Lung (tissue), 12 donors: ENCODE data around the gene OSBPL3. TPM values are rescaled to one million over a fixed set of nuclear protein-coding genes. Genes with fewer than 3 reads are reported as not detected.

Source experiments
- ATAC-seq: fragments of 200-7000 bp; cut with Tn5 transposase; one replicate; pipeline ENCODE4 v1.9.1; 2020; ENCODE audit warnings: moderate number of reproducible peaks; ENCODE audit not compliant: insufficient read depth, low FRiP score
- DNase-seq, 3 donors: peaks; one replicate each; pipeline ENCODE4 v3.0.0-alpha.2; 2013 to 2017
- H3K27ac ChIP-seq, 2 donors: one replicate each; pipeline ENCODE4 v1.5.1; 2013; ENCODE audit warnings: mild to moderate bottlenecking in 2 of 2, moderate library complexity in 2 of 2, control low read depth in 1 of 2, inconsistent platforms in 1 of 2, low read depth in 1 of 2, low read length in 1 of 2
- H3K27me3 ChIP-seq, 3 donors: one replicate each; pipeline ENCODE4 v1.5.1; 2013; ENCODE audit warnings: low read length in 2 of 3; ENCODE audit not compliant: control insufficient read depth in 3 of 3, insufficient read depth in 3 of 3
- H3K36me3 ChIP-seq, 4 donors: one replicate each; pipeline ENCODE4 v1.5.1; 2013; ENCODE audit warnings: low read length in 4 of 4, mild to moderate bottlenecking in 1 of 4, moderate library complexity in 1 of 4; ENCODE audit not compliant: control insufficient read depth in 4 of 4, insufficient read depth in 4 of 4
- H3K4me1 ChIP-seq, 5 donors: one replicate each; pipeline ENCODE4 v1.5.1; 2013; ENCODE audit warnings: low read length in 5 of 5, mild to moderate bottlenecking in 2 of 5, moderate library complexity in 1 of 5; ENCODE audit not compliant: control insufficient read depth in 5 of 5, insufficient read depth in 5 of 5
- H3K4me3 ChIP-seq: one replicate; pipeline ENCODE4 v1.5.1; 2013; ENCODE audit warnings: mild to moderate bottlenecking, control low read depth, moderate library complexity
- H3K9ac ChIP-seq, 2 donors: one replicate each; pipeline ENCODE4 v1.5.1; 2013; ENCODE audit warnings: low read length in 2 of 2, control low read depth in 1 of 2; ENCODE audit not compliant: insufficient read depth in 1 of 2
- H3K9me3 ChIP-seq, 4 donors: one replicate each; pipeline ENCODE4 v1.5.1; 2013; ENCODE audit warnings: low read length in 3 of 4, mild to moderate bottlenecking in 1 of 4, moderate library complexity in 1 of 4; ENCODE audit not compliant: control insufficient read depth in 4 of 4, insufficient read depth in 3 of 4
- CTCF ChIP-seq: IDR thresholded peaks from 2 replicates; pipeline ENCODE4 v1.5.1; 2012; ENCODE audit warnings: mild to moderate bottlenecking; ENCODE audit errors: control extremely low read depth, extremely low read depth
- WGBS, 2 donors: extraction: QIAGEN DNeasy Blood & Tissue Kit; methylation state at CpG; one replicate each; pipeline ENCODE4 v1.1.7; 2013; 5-methylcytosine and 5-hydroxymethylcytosine counted together
- polyA plus RNA-seq, 2 donors: library from polyadenylated mRNA; stranded (reverse); fragments of 200-250 nt; gene quantifications; one replicate each; pipeline ENCODE4 v1.2.1, GENCODE V29; 2013
- total RNA-seq, 2 donors: library from RNA; depleted of rRNA in 1 of 2; stranded (reverse); fragments of >200 nt in 1 of 2; gene quantifications; one replicate each; pipeline ENCODE4 v1.2.1, GENCODE V29; 2014 to 2021
- donor health status: control.
- donor health status: control.
- donor health status: Bipolar disorder and iron deficiency.
- donor health status: healthy.
- donor health status: DM: yes; HTN: yes; CAD: no.

OSBPL3 gene
- total and polyA plus RNA-seq, 4 donors, result 8.6 to 32.0 (median 20.4) TPM

- 87 to 89% methylated on average over 3 of the region's 3 CpGs for WGBS, 2 donors
Observed at GRCh38 chr7:24752073-24752800, 227.7 kb downstream of the OSBPL3 start.

DNA sequence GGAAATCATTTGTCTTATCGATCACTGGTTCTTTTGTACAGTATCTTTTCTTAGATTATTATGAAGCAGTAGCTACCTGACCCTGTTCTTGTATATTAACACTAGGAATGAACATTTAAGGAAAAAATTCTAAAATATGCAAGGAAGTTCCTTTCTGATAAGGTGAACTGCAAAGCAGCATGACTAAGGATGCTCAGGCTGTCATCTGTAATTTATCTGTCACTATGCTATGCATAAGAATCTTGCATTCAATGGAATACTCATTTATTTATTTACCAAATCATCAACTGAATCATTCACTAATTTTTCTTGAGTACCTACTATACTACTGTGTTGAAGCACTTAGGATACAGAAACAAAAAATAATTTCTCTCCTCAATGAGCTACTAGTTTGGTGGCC is 228.5 kb downstream of the OSBPL3 start:
- no peaks in the 10 kb centered on the region for H3K9me3 ChIP-seq
- no peak for DNase-seq

More at GRCh38 chr7:24752073-24752800, 227.7 kb downstream of the OSBPL3 start:
- Histone ChIP-seq H3K36me3 (no peaks in the 10 kb centered on the region), H3K4me1 (peaks cover 0 to 3% (median 0%) of the 10 kb centered on the region in 5 donors), H3K27ac (no peak overlapping the region), H3K9ac (no peak overlapping the region), H3K27me3 (peaks cover 0 to 2% (median 0%) of the 10 kb centered on the region in 3 donors), H3K4me3 (no peak overlapping the region), H3K9me3 (no peaks in the 10 kb centered on the region)
- no peak for DNase-seq
- ATAC-seq, result no peak
- no peak for TF ChIP-seq CTCF

DNA sequence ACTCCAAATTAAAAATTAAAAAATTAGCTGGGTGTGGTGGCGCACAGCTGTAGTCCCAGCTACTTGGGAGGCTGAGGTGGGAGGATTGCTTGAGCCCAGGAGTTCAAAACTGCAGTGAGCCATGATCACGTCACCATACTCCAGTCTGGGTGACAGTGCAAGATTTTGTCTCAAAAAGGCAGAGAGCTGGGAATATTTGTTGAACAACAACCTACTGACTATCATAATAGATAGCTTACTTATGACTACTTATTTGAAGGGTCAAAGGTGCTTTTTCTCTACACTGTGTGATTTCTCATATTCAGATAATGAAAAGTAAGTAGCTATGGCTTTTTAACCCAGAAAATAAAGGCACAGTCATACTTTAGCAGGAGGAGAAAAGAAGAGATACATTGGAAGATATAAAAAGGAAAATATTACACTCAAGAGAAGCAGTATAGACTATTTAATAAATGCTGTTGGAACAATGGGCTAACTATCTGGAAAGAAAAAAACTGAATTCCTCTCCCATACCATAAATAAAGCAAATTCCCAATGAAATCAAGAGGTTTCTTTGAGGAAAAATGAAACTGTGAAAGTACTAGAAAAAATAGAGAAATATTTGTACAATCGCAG is 229.4 kb downstream of the OSBPL3 start:
- no peaks in the 10 kb centered on the region for H3K4me1 ChIP-seq
- no peak for DNase-seq
- no peak for TF ChIP-seq CTCF
- 94 to 95% methylated on average over 3 of the region's 3 CpGs for WGBS, 2 donors
- H3K9ac ChIP-seq, result no peak overlapping the region
- H3K4me3 ChIP-seq, result no peak overlapping the region
- no peaks in the 10 kb centered on the region for H3K9me3 ChIP-seq
- no peak overlapping the region for H3K27ac ChIP-seq
- H3K36me3 ChIP-seq, result no peaks in the 10 kb centered on the region
- H3K27me3 ChIP-seq, result no peaks in the 10 kb centered on the region
- no peak for ATAC-seq

More for the DNA sequence above, 228.5 kb downstream of the OSBPL3 start:
- Histone ChIP-seq H3K27ac (no peak overlapping the region), H3K4me1 (peaks cover 0 to 1% (median 0%) of the 10 kb centered on the region in 5 donors), H3K36me3 (no peaks in the 10 kb centered on the region), H3K27me3 (peaks cover 0 to 2% (median 0%) of the 10 kb centered on the region in 3 donors), H3K4me3 (no peak overlapping the region), H3K9ac (no peak overlapping the region)
- TF ChIP-seq CTCF, result no peak
- 91% methylated on average over 1 of the region's 1 CpG for WGBS, 2 donors
- no peak for ATAC-seq
